Retinal pigment epithelial cell (primary cell): ENCODE results near the gene TTC19.

ENCODE experiments used
- DNase-seq: peaks from one replicate; pipeline ENCODE4 v3.0.0-alpha.2; 2010; ENCODE audit warnings: low read depth
- H3K4me3 ChIP-seq: 2 replicates; pipeline ENCODE4 v1.5.1; 2011; ENCODE audit warnings: mild to moderate bottlenecking, low read length, control low read depth, moderate library complexity
- TF ChIP-seq, protein P1 (sequence below): conservative IDR thresholded peaks from 2 replicates; pipeline ENCODE4 v1.5.1; 2011; ENCODE audit warnings: low read depth, low read length, control low read depth, inconsistent platforms

TTC19 gene

DNA sequence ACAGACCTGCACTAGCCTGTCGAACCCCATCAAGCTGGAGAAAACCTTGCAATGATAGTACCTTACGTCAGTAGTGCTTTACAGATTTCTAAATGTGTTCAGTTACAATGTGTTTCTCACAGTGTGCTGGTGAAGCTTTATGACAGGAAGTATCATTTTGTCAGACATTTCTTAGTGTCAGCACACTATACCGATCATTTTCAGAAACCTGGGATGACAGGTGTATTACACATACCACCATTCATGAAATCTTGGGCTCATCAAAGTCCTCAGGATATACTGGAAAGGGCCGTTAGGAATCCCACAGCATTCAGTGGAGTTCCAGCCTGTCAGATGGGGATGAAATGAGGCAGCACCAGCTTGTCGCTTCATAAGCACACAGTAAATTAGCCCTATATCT lies 27.3 kb downstream of the TTC19 start:
- no peak for DNase-seq
- TF ChIP-seq, protein P1, sequence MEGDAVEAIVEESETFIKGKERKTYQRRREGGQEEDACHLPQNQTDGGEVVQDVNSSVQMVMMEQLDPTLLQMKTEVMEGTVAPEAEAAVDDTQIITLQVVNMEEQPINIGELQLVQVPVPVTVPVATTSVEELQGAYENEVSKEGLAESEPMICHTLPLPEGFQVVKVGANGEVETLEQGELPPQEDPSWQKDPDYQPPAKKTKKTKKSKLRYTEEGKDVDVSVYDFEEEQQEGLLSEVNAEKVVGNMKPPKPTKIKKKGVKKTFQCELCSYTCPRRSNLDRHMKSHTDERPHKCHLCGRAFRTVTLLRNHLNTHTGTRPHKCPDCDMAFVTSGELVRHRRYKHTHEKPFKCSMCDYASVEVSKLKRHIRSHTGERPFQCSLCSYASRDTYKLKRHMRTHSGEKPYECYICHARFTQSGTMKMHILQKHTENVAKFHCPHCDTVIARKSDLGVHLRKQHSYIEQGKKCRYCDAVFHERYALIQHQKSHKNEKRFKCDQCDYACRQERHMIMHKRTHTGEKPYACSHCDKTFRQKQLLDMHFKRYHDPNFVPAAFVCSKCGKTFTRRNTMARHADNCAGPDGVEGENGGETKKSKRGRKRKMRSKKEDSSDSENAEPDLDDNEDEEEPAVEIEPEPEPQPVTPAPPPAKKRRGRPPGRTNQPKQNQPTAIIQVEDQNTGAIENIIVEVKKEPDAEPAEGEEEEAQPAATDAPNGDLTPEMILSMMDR, result no peak
- H3K4me3 ChIP-seq, result no peak overlapping the region

DNA sequence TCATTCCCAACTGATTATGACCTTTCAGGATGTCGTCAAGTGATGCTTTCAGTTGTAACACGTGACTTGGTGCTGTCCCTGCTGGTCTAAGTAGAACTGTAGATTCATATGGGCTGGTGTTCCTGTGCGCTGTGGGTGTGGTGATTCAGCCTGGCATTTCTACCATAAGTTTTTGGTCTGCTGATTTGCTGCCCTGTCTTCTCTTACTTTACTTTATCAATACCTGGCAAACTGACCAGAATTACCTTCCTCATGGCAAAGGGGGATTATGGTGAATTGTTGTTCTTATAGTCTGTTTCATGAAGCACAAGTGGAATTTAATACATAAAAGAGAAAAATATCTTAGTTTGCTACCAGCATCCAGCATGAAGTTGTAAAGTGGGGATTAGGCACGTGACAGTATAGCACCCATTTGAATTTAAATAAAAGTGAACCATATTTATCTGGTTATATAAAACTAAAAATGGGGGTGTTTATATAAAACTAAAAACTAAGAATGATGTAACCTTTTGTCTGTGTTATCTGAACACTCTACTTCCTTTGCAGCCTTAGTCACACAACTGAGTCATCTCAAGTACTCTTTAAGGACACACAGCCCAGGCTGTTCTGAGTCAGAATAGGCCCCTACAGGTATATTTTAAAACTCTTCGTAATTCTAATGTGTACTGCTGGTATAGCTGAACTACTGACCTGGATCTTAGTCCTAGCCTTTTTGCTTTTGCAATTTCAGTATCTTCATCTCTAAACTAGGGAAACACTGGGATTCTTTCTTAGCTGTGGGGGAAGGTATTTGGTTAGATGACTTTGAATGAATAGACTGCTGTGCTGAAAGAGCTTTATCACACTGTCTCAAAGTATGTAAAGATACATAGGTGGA lies 28.3 kb downstream of the TTC19 start:
- no peak overlapping the region for H3K4me3 ChIP-seq
- TF ChIP-seq, protein P1, result no peak
- peak; percentile 52 for DNase-seq

DNA sequence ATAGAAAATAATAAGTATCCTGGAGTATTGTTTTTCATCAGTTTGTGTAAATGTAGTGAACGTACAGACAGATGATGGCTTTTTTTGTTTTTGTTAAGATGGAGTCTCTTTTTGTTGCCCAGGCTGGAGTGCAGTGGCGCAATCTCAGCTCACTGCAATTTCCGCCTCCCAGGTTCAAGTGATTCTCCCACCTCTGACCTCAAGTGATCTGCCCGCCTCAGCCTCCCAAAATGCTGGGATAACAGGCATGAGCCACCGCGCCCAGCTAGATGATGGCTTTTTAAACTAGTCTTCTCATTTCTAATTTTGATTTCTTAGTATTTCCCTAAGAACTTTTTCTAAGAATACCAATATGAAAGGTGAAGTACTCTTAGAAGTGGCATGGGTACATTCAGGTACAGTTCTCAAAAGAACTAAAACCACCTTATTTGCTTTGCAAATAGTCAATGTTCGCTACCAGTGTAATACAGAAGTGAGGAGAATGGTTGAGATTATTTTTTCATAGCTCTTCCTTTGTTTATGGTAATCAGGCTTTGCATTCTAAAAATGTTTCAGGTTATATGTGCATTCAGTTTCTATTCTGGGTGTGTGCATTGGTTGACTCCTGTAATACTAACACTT lies 34.2 kb downstream of the TTC19 start:
- no peak overlapping the region for H3K4me3 ChIP-seq
- TF ChIP-seq, protein P1, result no peak
- DNase-seq, result no peak

DNA sequence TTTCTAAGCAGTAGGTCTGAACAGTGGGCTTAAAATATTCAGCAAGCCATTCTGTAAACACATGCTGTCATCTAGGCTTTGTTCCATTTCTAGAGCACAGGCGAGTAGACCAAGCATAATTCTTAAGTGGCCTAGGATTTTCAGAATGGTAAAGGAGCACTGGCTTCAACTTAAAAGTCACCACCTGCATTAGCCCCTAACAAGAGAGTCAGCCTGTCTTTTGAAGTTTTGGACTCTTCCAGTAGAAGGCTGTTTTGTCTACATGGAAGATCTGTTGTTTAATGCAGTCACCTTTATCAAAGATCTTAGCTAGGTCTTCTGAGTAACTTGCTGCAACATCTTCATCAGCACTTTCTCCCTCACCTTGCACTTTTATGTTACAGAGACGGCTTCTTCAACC lies 36.6 kb downstream of the TTC19 start:
- TF ChIP-seq, protein P1, result no peak
- DNase-seq, result no peak
- no peak overlapping the region for H3K4me3 ChIP-seq

DNA sequence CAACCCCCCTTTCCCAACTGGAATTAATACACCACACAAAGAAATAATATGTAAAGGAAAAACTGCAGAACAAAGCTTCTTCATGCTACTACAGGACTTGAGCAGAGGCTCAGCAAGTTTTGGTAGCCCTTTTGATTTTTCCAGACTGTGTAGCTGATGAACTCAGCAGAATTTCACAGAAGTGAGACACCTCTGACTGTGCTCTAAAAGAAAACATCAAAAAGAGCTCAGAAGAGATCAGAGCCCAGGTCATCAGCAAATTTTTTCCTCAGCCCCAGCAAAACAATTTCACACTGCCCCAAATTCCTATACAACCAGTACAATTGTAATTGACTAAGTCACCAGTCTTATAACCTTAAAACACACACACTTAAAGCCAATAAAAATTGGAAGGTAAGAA lies 38.0 kb downstream of the TTC19 start:
- H3K4me3 ChIP-seq, result no peak overlapping the region
- TF ChIP-seq, protein P1, result no peak
- DNase-seq, result no peak

DNA sequence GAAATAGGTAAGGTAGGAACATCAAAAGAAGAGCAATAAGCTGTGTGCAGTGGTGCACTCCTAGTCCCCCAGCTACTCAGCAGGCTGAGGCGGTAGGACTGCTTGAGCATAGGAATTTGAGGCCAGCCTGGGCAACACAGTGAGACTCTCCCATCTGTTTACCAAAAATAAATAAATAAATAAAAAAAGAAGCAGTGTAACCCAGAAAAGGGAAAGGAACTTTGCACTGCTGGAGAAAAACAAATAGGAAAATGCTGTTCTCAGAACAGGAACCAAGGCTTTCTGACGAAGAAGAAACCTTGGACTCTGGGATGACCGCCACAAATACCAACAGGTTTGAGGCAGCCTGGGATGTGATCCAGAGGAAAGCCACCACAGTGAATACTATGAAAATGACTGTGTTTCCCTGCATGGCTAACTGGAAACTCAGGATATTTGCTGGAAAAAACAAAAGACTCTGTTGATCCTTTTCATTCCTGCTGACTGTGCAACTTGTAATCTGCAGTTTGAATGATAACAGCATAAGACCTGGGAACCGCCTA lies 41.2 kb downstream of the TTC19 start:
- TF ChIP-seq, protein P1, result no peak
- DNase-seq, result peak; percentile 23
- H3K4me3 ChIP-seq, result no peak overlapping the region
